ENCODE measurements around the gene MVP.
"Not testable (repeated sequence)": the region's sequence is repeated elsewhere in the genome, so short reads cannot be mapped to it uniquely, and the experiment has no call there.

Gene MVP

GRCh38 chr16:29824589-29825144 lies 4.4 kb downstream of the MVP start:
- TF ChIP-seq CTCF (conservative IDR thresholded peaks at IDR 0.05) = no peak
- no peak overlapping the region for H3K27ac ChIP-seq

- no peak for TF ChIP-seq CTCF (conservative IDR thresholded peaks at IDR 0.05)
Observed at GRCh38 chr16:29825145-29826044, 5.1 kb downstream of the MVP start.

GRCh38 chr16:29826342-29826695 lies 6.1 kb downstream of the MVP start:
- H3K27ac ChIP-seq = no peak overlapping the region
- no peak for TF ChIP-seq CTCF (conservative IDR thresholded peaks at IDR 0.05)

More at GRCh38 chr16:29825145-29826044, 5.1 kb downstream of the MVP start:
- H3K27ac ChIP-seq = no peak overlapping the region

- H3K27ac ChIP-seq = no peak overlapping the region
- no peak for TF ChIP-seq CTCF (conservative IDR thresholded peaks at IDR 0.05)
Observed at GRCh38 chr16:29830774-29831173, 10.5 kb downstream of the MVP start.

GRCh38 chr16:29831490-29831889 lies 11.2 kb downstream of the MVP start:
- no peak overlapping the region for H3K27ac ChIP-seq
- TF ChIP-seq CTCF (conservative IDR thresholded peaks at IDR 0.05) = no peak

- H3K27ac ChIP-seq = not testable (repeated sequence)
Observed at GRCh38 chr16:29833219-29833618, 13.0 kb downstream of the MVP start.

- TF ChIP-seq CTCF (conservative IDR thresholded peaks at IDR 0.05) = no peak
- H3K27ac ChIP-seq = no peak overlapping the region
Observed at GRCh38 chr16:29834079-29834478, 13.8 kb downstream of the MVP start.

- no peak for TF ChIP-seq CTCF (conservative IDR thresholded peaks at IDR 0.05)
- no peak overlapping the region for H3K27ac ChIP-seq
Observed at GRCh38 chr16:29835926-29836325, 15.7 kb downstream of the MVP start.

All from VCaP (cell line).